SU-DHL-6 (cell line): ENCODE measurements around the gene CABP7.

Experiments used
- H2AFZ ChIP-seq: fragments of 200-600 bp; sonication (generic); 2 replicates; pipeline ENCODE4 v1.6.1; 2014; ENCODE audit warnings: low read depth, mild to moderate bottlenecking, moderate library complexity, mixed read lengths, antibody characterized with exemption, low read length; ENCODE audit not compliant: severe bottlenecking
- H3F3A ChIP-seq: fragments of 200-600 bp; shearing (Covaris generic); 2 replicates; pipeline ENCODE4 v1.6.0; 2016; ENCODE audit warnings: antibody characterized with exemption, mild to moderate bottlenecking; ENCODE audit not compliant: insufficient read depth
- H3K27ac ChIP-seq: fragments of 200-600 bp; sonication (generic); 2 replicates; pipeline ENCODE4 v1.5.1; 2016; ENCODE audit warnings: low read depth, mild to moderate bottlenecking, low read length, moderate library complexity, mixed read lengths
- H3K27me3 ChIP-seq: fragments of 200-600 bp; sonication (generic), shearing (Covaris generic); 2 replicates; pipeline ENCODE4 v1.6.0; 2014; ENCODE audit warnings: mild to moderate bottlenecking, low read length
- H3K36me3 ChIP-seq: fragments of 200-600 bp; sonication (generic); 2 replicates; pipeline ENCODE4 v1.6.1; 2014; ENCODE audit warnings: mild to moderate bottlenecking, low read length, mixed read lengths
- H3K4me2 ChIP-seq: fragments of 300-600, 200-600 bp; shearing (Covaris generic), sonication (generic); 2 replicates; pipeline ENCODE4 v1.6.0; 2014; ENCODE audit warnings: low read length, low read depth, mild to moderate bottlenecking; ENCODE audit not compliant: poor library complexity, severe bottlenecking
- H3K4me3 ChIP-seq: fragments of 200-600 bp; sonication (generic); 2 replicates; pipeline ENCODE4 v1.5.1; 2014; ENCODE audit warnings: antibody characterized with exemption, low read length, mild to moderate bottlenecking, mixed read lengths; ENCODE audit not compliant: insufficient read depth, poor library complexity, severe bottlenecking
- H3K79me2 ChIP-seq: fragments of 200-600 bp; sonication (generic); 2 replicates; pipeline ENCODE4 v1.6.1; 2014; ENCODE audit warnings: mild to moderate bottlenecking, low read length, moderate library complexity; ENCODE audit not compliant: insufficient read depth
- H3K9ac ChIP-seq: fragments of 200-600 bp; sonication (generic); 2 replicates; pipeline ENCODE4 v1.7.0; 2014; ENCODE audit warnings: mild to moderate bottlenecking, low read length
- H3K9me2 ChIP-seq: fragments of 200-600 bp; sonication (generic); replicated peaks from 2 replicates; pipeline ENCODE4 v1.6.1; 2014; ENCODE audit warnings: low read length; ENCODE audit not compliant: insufficient read depth
- H3K9me3 ChIP-seq: fragments of 200-600 bp; sonication (generic); 2 replicates; pipeline ENCODE4 v1.6.1; 2014; ENCODE audit warnings: low read length, mixed read lengths; ENCODE audit not compliant: insufficient read depth
- H4K20me1 ChIP-seq: fragments of 200-600 bp; sonication (generic); 2 replicates; pipeline ENCODE4 v1.6.1; 2014; ENCODE audit warnings: low read depth, mild to moderate bottlenecking, antibody characterized with exemption, low read length, moderate library complexity, mixed read lengths
- CTCF ChIP-seq: fragments of 200-600 bp; sonication (generic); IDR thresholded peaks from one replicate; pipeline ENCODE4 v1.5.1; 2017; ENCODE audit warnings: antibody characterized with exemption, mild to moderate bottlenecking, low read length, moderate library complexity; ENCODE audit not compliant: insufficient read depth, poor library complexity, severe bottlenecking
- EZH2phosphoT487 ChIP-seq: fragments of 200-600 bp; sonication (generic), shearing (Covaris generic); conservative IDR thresholded peaks from 2 replicates; pipeline ENCODE4 v1.6.1; 2018; ENCODE audit warnings: mild to moderate bottlenecking, antibody characterized with exemption, low read length, moderate library complexity, mixed read lengths

CABP7 gene

GRCh38 chr22:29717789-29718188, 2.0 kb upstream of the CABP7 start:
- Histone ChIP-seq H3K4me2 (no peak overlapping the region), H4K20me1 (no peaks in the 10 kb centered on the region), H3K4me3 (no peak overlapping the region), H3K9me3 (no peaks in the 10 kb centered on the region), H3K9ac (no peak overlapping the region), H3K79me2 (no peaks in the 10 kb centered on the region), H3K36me3 (no peaks in the 10 kb centered on the region), H3F3A (no peaks in the 10 kb centered on the region), H2AFZ (no peak overlapping the region), H3K27me3 (no peaks in the 10 kb centered on the region), H3K9me2 (no peaks in the 10 kb centered on the region), H3K27ac (no peak overlapping the region)
- TF ChIP-seq CTCF (no peak), EZH2phosphoT487 (no peak)

- no peak overlapping the region for H2AFZ ChIP-seq
- no peak overlapping the region for H3K9ac ChIP-seq
- H3K9me2 ChIP-seq: no peaks in the 10 kb centered on the region
- TF ChIP-seq CTCF (no peak), EZH2phosphoT487 (no peak)
- no peaks in the 10 kb centered on the region for H3K36me3 ChIP-seq
- no peaks in the 10 kb centered on the region for H4K20me1 ChIP-seq
- no peak overlapping the region for H3K4me3 ChIP-seq
- no peak overlapping the region for H3K27ac ChIP-seq
- no peaks in the 10 kb centered on the region for H3F3A ChIP-seq
- H3K27me3 ChIP-seq: no peaks in the 10 kb centered on the region
- H3K79me2 ChIP-seq: no peaks in the 10 kb centered on the region
- H3K9me3 ChIP-seq: no peaks in the 10 kb centered on the region
- H3K4me2 ChIP-seq: no peak overlapping the region
These were observed 579 bp upstream of the CABP7 start for GRCh38 chr22:29718949-29719898.

GRCh38 chr22:29720811-29721323, 1.1 kb downstream of the CABP7 start:
- no peak overlapping the region for H3K4me3 ChIP-seq
- no peak overlapping the region for H3K27ac ChIP-seq
- H3K9me2 ChIP-seq: no peaks in the 10 kb centered on the region
- no peak overlapping the region for H2AFZ ChIP-seq
- H4K20me1 ChIP-seq: no peaks in the 10 kb centered on the region
- no peaks in the 10 kb centered on the region for H3K36me3 ChIP-seq
- no peak overlapping the region for H3K4me2 ChIP-seq
- H3K9me3 ChIP-seq: no peaks in the 10 kb centered on the region
- H3K79me2 ChIP-seq: no peaks in the 10 kb centered on the region
- H3K27me3 ChIP-seq: no peaks in the 10 kb centered on the region
- H3K9ac ChIP-seq: no peak overlapping the region
- H3F3A ChIP-seq: no peaks in the 10 kb centered on the region
- TF ChIP-seq CTCF: no peak
- no peak for TF ChIP-seq EZH2phosphoT487
